Measurements from ENCODE around the gene DRAP1.

DRAP1 gene

GRCh38 chr11:65898656-65899355, 20.4 kb upstream of the DRAP1 start:
- TF ChIP-seq EP300 (IDR thresholded peaks at IDR 0.05; ENCODE audit: borderline replicate concordance) (no peak), TAF1 (IDR thresholded peaks at IDR 0.05; ENCODE audit: low read depth) (no peak), CREB1 (IDR thresholded peaks at IDR 0.05; ENCODE audit: low read depth) (no peak), ZBTB7A (IDR thresholded peaks at IDR 0.05; ENCODE audit: low read depth) (no peak), CEBPB (IDR thresholded peaks at IDR 0.05) (no peak), EGR1 (IDR thresholded peaks at IDR 0.05) (no peak), NFIC (IDR thresholded peaks at IDR 0.05) (no peak), REST (IDR thresholded peaks at IDR 0.05; ENCODE audit: low read depth) (no peak), USF1 (IDR thresholded peaks at IDR 0.05) (no peak)

- peak; percentile 37; the same call in 1 of the 2 replicates for TF ChIP-seq USF1 (IDR thresholded peaks at IDR 0.05)
- TF ChIP-seq TEAD4 (IDR thresholded peaks at IDR 0.05), result no peak
- no peak for TF ChIP-seq CREB1 (IDR thresholded peaks at IDR 0.05; ENCODE audit: low read depth)
- TF ChIP-seq REST (IDR thresholded peaks at IDR 0.05; ENCODE audit: low read depth), result no peak
- TF ChIP-seq CEBPB (IDR thresholded peaks at IDR 0.05), result no peak
- no peak for TF ChIP-seq EP300 (IDR thresholded peaks at IDR 0.05; ENCODE audit: borderline replicate concordance)
- no peak for TF ChIP-seq TCF12 (IDR thresholded peaks at IDR 0.05; ENCODE audit: low read depth)
- no peak for TF ChIP-seq FOXM1 (IDR thresholded peaks at IDR 0.05; ENCODE audit: borderline replicate concordance, low read depth)
- TF ChIP-seq EGR1 (IDR thresholded peaks at IDR 0.05), result no peak
- TF ChIP-seq TAF1 (IDR thresholded peaks at IDR 0.05; ENCODE audit: low read depth), result no peak
- no peak; the same call in 1 of the 2 replicates for TF ChIP-seq NFIC (IDR thresholded peaks at IDR 0.05)
- peak; percentile 64; the same call in 1 of the 2 replicates for TF ChIP-seq ZBTB7A (IDR thresholded peaks at IDR 0.05; ENCODE audit: low read depth)
- TF ChIP-seq RAD21 (IDR thresholded peaks at IDR 0.05; ENCODE audit: low read depth), result no peak
- TF ChIP-seq YY1 (IDR thresholded peaks at IDR 0.05; ENCODE audit: low read depth), result no peak
- peak; percentile 93 for TF ChIP-seq MAX (IDR thresholded peaks at IDR 0.05)
Observed at GRCh38 chr11:65899356-65900124, 19.7 kb upstream of the DRAP1 start.

GRCh38 chr11:65900125-65900898, 18.9 kb upstream of the DRAP1 start, which contains the start of gene FOSL1:
FOSL1 (minus strand) TSS chr11:65900388; CDS start chr11:65900339, 49 bp downstream.
- TF ChIP-seq TEAD4 (IDR thresholded peaks at IDR 0.05) (no peak; the same call in 1 of the 2 replicates), FOXM1 (IDR thresholded peaks at IDR 0.05; ENCODE audit: borderline replicate concordance, low read depth) (no peak), EP300 (IDR thresholded peaks at IDR 0.05; ENCODE audit: borderline replicate concordance) (peak; percentile 56), YY1 (IDR thresholded peaks at IDR 0.05; ENCODE audit: low read depth) (no peak), NFIC (IDR thresholded peaks at IDR 0.05) (peak; percentile 37; the same call in 1 of the 2 replicates), USF1 (IDR thresholded peaks at IDR 0.05) (no peak), REST (IDR thresholded peaks at IDR 0.05; ENCODE audit: low read depth) (no peak), MAX (IDR thresholded peaks at IDR 0.05) (peak; percentile 90), CEBPB (IDR thresholded peaks at IDR 0.05) (no peak; the same call in 1 of the 2 replicates), EGR1 (IDR thresholded peaks at IDR 0.05) (peak; percentile 6; the same call in 1 of the 2 replicates), CREB1 (IDR thresholded peaks at IDR 0.05; ENCODE audit: low read depth) (peak; percentile 88), TAF1 (IDR thresholded peaks at IDR 0.05; ENCODE audit: low read depth) (peak; percentile 65; the same call in 1 of the 2 replicates), ZBTB7A (IDR thresholded peaks at IDR 0.05; ENCODE audit: low read depth) (0 out of 2 replicates have a peak, but pooled peaks have one; percentile 2), TCF12 (IDR thresholded peaks at IDR 0.05; ENCODE audit: low read depth) (peak; percentile 65; the same call in 1 of the 2 replicates), RAD21 (IDR thresholded peaks at IDR 0.05; ENCODE audit: low read depth) (no peak; the same call in 1 of the 2 replicates)
